HG03064 (cell line): Measurements from ENCODE around the gene NF1.

Experiments used
- ATAC-seq: cut with Tn5 transposase; IDR thresholded peaks from one replicate; pipeline ENCODE4 v1.9.1; 2021; ENCODE audit warnings: low read depth; ENCODE audit not compliant: unreplicated experiment

The NF1 gene

DNA sequence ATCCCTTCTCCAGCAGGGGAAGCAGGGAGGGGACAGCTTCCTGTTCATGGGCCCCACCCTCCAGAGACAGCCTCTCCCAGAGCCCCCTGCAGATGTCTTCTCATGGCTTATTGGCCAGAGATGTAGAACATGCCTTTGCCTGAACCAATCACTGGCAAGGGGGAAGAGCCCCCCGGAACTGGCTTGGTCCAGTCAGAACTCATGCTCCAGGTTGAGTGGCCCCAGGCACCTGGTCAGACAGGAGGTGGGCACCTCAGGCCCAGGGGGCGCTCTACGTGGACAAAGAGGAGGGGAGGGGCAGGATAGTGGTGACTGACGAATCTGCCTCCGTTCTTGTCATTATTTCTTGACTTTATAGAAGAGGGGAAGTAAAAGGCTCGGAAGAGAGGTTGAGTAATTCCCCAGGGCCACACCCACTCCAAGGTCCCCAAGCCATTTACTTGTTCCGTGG, 320.3 kb downstream of the NF1 start:
- no peak for ATAC-seq

DNA sequence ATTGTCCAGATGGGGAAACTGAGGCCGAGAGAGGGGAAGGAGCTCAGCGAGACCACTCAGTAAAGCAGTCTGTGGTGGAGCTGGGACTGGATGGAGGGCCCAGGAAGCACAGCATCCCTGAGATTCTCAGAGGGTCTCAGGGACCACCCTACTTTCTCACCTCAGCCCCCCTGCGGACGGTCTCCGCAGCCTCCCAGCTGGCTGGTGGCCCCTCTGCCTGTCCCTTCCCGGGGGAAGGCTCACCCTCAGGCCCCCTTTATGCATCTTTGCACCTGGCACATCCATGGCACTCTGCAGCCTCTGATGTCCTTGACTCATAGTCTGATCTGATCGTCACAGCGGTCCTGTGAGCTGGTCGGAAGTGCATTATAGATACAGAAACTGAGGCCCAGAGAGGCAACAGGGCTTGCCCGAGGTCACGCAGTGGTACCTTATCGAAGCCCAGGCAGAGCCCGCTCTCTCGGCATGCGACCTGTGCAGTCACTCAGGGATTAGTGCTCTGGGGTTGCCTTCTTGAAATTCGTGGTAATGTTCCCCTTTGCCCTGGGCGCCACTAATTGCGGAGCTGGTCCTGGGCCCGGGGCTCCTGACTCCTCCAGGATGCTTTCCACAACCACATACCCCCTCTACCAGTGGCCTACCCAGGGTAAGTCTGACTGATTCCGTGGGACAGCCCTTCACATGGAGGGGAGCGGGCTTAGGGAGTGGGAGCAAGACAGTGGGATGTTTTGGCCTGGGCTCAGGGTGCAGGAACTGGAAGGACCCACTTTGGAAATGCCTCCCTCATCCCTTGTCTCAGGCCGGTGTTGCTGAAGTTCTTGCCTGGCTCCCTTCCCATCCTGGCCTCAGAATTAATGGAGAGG, 321.1 kb downstream of the NF1 start:
- no peak for ATAC-seq

DNA sequence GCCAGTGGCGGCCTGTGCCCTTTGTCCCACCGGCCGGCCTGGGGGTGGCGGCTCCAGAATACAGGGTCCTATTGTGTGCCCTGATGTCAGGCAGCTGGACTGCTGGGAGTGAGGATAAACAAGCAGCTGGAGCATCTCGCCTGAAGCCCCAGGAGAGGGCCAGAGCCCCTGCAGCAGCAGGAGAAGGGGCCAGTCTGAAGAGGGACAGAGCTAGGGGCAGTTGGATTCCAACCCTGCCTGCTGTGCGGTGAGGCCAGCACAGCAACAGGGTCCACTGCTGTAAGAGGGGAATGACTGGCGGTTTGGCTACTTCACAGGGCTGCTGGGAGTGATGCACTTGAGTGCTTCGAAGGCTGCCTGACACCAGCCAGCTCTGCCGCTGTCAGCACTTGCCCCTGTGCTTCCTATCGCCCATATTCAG, 321.7 kb downstream of the NF1 start:
- ATAC-seq: no peak

GRCh38 chr17:31417051-31417792, 322.4 kb downstream of the NF1 start:
- no peak for ATAC-seq

DNA sequence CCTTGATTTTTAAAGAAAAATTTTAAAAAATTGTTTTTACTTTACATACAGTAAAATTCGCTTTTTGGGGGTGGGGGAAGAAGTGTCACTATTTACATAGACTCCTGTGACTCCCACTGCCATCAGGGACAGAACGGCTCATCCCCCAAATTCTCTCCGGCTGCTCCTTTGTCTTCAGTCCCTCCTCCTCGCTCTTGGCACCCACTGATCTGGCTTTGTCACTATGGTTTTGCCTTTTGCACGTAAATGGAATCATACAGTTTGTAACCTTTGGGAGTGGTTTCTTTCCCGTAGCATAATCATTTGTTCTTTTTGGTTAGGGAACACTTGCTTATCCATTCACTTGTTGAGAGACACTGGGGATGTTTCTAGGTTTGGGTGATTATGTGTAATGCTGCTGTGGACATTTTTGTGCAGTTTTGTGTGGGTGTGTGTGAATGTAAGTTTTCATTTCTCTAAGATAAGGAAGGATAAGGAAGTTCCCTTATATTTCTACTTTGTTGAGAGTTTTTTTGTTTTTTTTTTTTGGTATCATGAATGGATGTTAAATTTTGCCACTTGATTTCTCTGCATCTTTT, 324.1 kb downstream of the NF1 start:
- ATAC-seq: no peak

DNA sequence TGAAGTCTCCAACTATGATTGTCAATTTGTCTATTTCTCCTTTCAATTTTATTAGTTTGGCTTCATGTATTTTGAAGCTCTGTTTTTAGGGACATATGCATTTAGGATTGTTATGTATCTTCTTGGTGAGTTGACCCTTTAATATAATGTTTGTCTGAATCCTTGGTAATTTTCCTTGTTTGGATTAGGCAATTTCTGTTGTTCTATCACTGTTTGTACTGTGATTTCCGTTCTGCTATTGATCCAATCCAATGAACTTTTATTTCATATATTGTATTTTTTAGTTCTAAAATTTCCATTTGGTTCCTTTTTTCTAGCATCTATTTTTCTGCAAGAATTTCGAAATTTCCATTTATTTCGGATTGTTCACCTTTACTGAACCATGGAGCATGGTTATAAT, 327.7 kb downstream of the NF1 start:
- no peak for ATAC-seq

DNA sequence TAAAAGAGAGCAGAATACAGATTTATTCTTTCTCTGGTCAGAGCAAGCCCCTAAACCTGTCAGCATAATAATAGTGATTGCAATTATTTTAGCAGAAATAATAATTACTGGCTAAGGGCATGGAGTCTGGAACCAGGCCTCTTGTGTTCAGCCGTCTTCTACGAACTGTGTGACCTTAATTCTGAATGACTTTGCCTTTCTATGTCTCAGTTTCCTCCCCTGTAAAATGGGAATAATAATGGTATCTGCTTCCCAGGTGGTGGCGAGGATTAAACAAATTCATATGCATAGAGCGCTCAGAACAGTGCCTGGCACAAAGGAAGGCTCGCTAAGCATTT, 330.1 kb downstream of the NF1 start:
- no peak for ATAC-seq

DNA sequence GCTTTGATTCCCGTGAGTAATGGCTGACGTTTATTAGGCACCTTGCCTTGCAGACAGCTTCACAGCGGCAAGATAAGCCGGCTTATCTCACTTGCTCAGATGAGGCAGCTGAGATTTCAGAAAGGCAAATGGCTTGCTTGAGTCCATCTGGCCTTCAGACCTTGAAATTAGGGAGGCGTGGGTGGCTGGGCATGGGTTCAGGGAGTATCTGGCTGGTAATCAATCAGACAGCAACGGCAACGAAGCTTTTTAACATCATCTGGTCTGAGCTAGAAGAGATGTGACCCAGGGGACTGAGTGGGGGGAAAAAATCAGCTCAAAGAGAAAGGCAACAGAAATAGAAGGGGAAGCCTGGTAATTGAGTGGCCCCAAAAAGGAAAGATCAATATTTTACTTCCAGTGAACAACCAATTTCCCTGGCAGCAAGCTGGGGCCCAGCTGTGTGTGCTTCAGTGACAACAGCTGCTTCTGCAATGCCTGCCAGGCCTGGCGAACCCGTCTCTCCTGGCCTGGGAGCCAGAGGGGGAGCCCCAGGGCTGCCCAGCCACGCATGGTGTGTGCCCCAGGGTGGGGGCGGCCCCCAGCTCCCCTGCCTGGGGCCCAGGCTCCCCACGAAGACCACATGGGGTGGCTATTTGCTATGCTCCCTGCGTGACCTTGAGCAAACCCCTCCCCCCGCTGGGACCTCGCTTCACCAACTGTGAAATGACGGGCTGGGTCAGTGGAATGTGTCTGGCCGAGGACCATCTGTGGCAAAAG, 330.7 kb downstream of the NF1 start:
- no peak for ATAC-seq
